NCI-H1105 (cell line): ENCODE measurements around the gene STK16.

Source experiments
- DNase-seq: peaks from one replicate; lab custom pipeline; 2025; lab: John Stamatoyannopoulos, UW

Gene STK16

GRCh38 chr2:219214141-219214540, 31.1 kb upstream of the STK16 start:
- DNase-seq, result no peak

GRCh38 chr2:219214786-219215185, 30.5 kb upstream of the STK16 start:
- no peak for DNase-seq

DNA sequence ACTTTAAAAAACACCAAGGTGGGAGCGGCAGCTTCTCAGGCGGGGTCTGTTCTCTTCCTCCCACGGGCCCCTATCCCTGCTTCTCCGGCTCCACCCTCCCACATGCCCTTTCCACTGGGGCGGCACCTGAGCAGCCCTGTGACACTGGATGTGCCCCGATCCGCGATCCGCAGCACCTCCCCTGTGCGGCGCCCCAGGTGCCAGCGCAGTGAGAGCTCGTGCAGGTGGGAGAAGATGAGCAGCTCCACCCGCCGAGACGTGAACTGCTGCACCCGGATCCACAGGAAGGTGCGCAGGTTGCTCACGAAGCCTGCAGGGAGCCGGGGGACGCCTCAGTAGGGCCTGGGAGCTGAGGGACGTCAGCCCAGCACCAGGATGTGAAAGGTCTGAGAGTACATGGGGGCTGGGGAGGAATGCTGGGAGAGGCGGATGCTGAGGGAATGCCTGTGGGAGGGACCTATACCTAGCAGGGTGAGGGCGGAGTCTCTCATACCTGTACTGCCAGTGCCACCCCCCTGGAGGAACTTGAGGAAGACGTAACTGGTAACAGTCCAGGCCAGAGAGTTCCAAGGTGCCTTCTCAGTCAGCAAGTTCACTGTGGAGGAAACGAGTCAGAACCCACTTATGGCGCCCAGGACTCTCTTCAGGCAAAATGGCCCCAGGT, 29.3 kb upstream of the STK16 start:
- DNase-seq, result no peak

DNA sequence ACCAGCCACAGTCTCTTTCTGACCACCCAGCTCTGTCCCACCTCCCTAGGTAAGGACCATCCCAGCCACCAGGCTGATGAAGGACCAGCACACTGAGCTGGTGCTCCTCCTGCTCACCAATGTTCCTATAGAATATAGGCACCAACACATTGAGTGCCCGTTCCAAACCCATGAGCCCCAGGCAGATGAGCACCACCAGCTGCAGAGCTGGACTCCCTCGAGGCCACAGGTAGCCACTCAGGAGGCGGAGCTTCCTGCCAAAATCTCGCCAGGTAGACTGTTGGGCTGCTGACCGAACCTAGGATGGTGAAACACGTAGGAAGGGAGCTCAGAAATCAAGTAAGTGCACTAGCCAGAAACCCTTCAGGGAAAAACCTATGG, 28.8 kb upstream of the STK16 start:
- no peak for DNase-seq

- DNase-seq, result peak; percentile 16
Observed at GRCh38 chr2:219218217-219218731, 27.0 kb upstream of the STK16 start.

DNA sequence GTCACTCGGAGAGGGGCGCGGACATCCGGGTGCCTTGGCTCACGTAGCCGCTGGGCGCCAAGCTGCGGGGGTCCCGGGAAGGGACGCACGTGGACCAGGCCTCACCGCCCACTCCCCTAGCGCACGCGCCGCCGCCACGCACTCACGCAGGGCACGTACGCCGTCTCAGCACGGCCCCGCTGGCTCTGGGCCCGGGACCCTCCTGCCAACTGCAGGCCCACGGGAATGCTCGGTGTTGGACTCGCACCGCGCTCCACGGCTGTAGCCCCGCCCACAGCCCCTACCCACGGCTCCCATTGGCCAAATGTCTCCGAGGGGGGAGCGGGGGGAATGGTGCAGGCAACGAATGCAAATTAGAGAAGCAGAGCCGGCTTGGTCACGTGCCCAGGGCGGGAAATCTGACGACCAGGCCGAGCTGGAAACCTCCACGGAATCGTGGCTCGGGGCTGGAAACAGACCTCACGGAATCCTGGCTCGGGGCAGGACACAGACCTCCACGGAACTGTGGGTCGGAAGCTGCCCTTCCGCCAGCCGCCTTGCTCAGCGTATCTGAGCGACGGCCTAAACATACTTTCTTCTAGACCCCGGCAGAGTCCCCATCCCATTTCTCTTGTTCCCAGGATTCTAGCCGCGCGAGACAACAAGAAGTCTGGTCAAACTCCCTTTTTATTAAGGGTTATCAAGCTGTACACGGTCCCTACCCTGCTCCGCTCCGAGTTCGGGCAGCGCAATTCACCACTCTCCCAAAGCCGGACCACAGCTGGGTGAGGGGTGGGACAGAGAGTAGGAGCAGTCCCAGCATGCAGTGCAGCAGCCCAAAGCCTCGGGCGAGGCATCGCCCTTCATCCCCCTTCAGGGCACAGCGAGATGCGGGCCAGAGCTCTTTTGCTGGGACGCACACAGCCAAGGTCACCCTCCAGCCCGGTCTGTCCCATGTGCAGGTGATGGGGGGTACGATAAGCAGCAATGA, 26.3 kb upstream of the STK16 start, which contains the start of gene ABCB6:
ABCB6 (minus strand) TSS at position 227 of the 970 bp plus-strand sequence. CDS start 285 bp downstream, outside the sequence.
- peak; percentile 94 for DNase-seq

GRCh38 chr2:219219784-219220532, 25.3 kb upstream of the STK16 start:
- DNase-seq, result no peak

DNA sequence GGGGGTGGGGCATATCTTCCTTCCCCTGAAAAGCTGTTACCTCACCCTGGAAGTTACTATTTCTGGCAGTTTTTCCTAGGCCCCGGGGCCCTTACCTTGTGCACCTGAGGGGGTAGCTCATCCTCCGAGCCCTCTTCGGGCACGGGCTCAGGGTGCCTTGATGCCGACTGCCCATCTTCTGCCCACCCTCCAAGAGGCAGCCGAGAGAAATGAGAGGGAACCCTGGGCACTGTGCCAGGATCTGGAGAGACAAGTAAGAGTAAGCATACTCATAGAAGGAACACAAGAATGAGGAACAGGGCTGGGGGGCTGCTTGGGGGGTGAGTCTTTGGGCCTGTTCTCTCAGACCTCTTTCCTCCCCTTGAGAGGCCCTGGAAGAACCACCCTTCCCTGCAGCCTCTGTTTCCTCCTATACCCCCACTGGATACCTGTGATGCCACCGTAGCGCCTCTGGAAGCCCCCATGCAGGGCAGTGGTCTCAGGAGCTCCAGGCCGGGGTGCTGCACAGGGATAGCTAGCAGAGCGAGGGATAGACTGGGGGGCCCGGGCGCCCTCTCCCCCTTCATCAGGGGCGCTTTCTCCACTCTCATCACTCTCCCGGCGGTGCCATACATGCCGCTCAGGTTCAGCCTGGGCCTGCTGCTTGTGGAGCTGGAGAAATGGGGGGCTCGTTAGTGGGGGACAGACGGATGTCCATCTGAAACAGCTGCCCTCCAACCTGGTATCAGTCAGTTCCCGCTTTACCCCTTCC, 24.5 kb upstream of the STK16 start:
- DNase-seq, result no peak

- no peak for DNase-seq
Observed at GRCh38 chr2:219221957-219222518, 23.2 kb upstream of the STK16 start.

DNA sequence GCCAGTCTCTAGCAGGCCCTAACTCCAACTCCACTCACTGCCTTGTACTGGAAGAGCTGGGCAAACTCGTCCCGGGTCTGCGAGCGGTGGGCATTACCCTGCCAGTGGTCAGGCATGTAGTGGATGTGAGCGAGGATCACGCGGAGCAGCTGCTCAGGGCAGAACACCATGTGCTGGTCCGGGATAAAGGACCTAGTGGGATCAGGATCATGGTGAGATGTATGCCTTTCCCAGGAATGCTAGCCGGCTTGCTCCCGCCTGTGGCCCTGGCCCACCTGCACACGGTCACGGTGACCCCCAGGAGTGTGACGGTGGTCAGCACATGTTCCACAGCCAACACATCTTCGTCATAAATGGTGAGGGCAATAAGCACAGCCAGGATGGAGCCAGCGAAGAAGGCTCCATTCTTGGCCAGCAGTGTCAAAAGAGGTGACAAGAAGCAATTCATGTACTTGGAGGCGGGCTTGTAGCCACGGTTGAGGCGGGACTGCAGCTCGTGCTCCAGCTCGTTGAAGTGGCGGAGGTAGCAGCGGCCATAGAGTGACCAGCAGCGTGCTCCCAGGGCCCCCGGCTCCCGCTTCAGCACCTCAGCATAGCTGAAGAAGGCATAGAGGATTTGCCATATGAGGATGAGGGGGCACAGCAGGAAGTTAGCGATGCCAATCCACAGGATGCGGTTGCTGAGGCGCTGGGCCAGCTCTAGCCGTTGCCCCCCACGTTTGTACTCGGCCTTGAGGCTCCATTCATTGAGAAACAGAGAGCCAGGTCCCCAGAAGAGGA, 21.3 kb upstream of the STK16 start:
- DNase-seq, result no peak

GRCh38 chr2:219225350-219225749, 19.9 kb upstream of the STK16 start:
- DNase-seq, result no peak

DNA sequence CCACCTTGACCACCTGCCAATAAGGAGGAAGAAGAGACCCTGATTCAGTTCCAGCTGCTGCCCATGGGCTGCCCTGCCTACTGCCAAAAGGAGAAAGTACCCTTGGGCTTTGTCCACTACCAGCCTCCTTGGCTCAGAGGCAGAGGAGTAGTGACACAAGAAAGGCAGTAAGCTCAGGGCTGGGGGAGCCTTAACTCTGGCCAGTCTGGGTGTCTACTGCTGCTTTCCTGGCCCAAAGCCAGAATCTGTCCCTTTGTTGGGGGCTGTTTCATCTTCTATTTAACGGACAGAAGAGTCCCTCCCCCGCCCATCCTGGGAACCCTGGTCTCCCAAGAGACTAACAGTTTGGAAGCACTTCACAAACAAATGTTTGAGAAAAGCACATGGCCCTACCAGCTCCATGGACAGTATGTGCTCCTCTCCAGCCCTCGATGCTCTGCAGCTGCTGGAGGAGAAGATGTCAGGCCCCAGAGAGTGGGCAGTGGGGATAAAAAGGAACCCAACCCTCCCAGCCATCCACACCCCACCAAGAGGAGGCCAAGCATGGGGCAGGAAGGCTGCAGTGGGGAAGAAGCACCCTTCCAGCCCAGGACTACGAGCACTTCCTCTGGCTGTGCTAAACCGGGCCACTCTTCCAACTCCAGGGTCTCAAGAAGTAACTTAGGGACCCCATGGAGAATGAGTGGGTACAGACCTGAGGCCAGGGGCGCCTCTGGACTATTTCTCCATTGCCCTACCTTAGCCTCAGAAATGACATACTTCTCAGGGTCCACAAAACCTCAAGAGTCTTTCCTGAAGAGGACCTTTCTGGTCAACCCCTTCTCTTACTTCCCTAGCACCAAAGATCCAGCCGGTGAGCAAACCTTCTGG, 17.0 kb upstream of the STK16 start:
- DNase-seq, result no peak

DNA sequence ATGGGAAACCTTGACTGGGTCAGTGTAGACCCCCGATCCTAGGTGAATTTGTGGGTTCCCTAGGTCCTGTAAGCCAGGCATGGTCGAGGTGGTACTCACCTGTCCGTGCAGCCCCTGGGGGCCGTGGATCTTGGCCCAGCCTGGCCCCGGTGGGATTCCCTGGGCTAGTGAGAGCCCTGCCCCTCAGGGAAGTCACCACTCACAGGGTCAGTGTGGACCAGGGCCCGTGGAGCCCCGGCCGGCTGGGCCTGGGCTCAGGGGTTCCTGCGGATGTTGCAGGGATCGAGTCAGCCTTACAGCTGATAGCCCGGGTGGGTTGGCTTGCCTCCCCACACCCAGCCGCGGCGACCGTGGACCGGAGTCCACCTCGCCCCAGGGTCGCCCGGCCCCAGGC, 16.4 kb upstream of the STK16 start:
- no peak for DNase-seq

DNA sequence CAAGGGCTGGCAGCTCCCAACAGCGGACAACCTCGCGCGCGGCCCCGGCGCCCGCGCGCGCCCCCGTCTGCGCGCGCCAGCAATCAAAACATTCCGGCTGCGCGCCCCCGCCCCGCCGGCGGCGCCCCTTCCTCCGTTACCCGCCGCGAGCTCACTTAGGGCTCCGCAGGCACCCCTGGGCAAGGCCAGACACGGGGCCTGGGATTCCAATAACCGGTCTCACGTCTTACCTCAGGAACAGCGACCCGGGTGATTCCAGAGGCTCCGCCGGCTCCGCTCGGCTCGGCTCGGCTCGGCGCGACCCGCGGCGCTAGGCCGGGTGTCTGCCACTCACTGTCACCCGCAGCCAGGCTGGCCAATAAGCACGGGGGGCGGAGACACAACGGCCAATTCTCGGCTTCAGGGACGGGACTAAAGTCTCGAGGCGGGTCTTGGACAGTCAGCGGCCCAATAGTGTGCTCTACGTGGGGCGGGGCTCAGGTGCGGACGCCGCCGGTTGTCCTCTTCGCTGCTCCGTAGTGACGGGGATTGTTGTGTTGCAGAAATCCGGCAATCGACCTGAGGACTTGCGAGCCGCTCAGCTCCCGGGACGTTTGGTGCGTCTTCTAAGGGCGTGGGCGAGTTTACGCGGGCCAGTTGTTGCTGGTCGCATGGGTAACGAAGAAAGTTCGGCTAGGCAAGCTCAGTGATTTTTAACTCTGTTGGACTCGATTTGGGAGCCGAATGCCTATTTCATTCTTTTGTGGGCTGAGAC, 15.8 kb upstream of the STK16 start, which contains the start of the genes ANKZF1 and ATG9A:
ANKZF1 (plus strand) TSS at position 502 of the 754 bp plus-strand sequence. CDS start 452 bp downstream, outside the sequence.
ATG9A (minus strand) TSS at position 332 of the 754 bp plus-strand sequence. CDS start 1,612 bp downstream, outside the sequence.
- DNase-seq, result peak; percentile 94

- no peak for DNase-seq
Observed at GRCh38 chr2:219230059-219230540, 15.2 kb upstream of the STK16 start.

GRCh38 chr2:219234331-219234730, 10.9 kb upstream of the STK16 start:
- DNase-seq, result no peak

DNA sequence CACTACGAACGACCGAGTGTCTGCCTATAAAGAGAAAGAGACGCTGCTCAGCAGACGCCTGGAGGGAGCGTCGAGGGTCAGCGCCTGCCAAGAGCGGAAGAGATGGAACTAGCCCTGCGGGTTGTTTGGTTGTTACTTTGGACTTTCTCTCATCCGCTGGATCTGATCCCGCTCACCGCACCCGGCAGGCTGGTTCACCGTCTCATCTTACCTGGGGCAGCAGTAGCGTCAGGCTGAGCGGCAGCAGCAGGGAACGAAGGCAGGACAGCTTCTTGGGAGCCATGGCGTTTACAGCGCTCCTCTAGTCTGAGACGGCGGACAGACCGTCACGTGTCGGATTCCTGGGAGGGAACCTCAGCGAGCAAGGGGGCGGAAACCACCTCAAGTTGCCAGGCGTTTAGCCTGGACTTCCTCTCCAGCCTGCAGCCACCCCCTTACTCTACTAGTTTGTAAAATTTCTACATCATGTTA, 2.0 kb upstream of the STK16 start:
- DNase-seq, result no peak

DNA sequence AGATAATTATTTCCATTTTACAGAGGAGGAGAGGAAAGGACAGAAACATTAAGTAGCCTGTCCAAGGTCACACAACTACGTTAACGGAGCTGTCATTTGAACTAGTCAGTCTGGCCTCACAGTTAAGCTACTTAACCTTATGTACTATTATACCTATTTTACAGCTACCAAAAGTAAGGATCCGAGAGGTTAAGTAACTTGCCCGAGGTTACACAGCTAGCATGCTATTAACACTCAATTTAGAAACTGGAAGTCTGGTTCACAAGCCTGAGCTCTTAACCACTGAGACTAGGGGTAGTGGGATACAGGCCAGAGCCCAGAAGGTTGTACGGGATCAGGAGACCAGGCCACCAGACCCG, 511 bp upstream of the STK16 start:
- no peak for DNase-seq
